ENCODE results near the gene SYNDIG1L.

Gene SYNDIG1L

DNA sequence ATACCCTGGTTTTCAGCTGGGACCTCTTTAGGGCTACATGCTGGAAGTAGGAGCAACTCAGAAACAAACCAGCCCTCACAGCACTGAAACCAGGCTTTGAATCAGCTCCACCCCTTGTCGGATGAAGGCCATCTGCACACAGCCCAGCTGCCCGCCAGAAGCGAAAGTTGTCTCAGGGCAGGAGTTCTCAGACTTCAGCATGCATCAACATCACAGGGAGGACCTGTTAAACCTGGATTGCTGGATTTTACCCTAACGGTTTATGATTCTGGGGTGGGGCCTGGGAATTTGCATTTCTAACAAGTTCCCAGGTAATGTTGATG lies 10.9 kb downstream of the SYNDIG1L start:
- TF ChIP-seq CTCF (IDR thresholded peaks at IDR 0.05; ENCODE audit: borderline replicate concordance, control extremely low read depth, extremely low read depth, insufficient read depth, missing control alignments) = no peak
- no peak for DNase-seq (ENCODE audit: low spot score)
- in situ Hi-C loops (cut with MboI; ENCODE audit: low sequenced_read_pairs, unreplicated experiment) = no loop called here

- no peak for DNase-seq (ENCODE audit: low spot score)
- TF ChIP-seq CTCF (IDR thresholded peaks at IDR 0.05; ENCODE audit: borderline replicate concordance, control extremely low read depth, extremely low read depth, insufficient read depth, missing control alignments) = no peak
- in situ Hi-C loops (cut with MboI; ENCODE audit: low sequenced_read_pairs, unreplicated experiment) = no loop called here
Measured at GRCh38 chr14:74414403-74415114, 11.5 kb downstream of the SYNDIG1L start.

DNA sequence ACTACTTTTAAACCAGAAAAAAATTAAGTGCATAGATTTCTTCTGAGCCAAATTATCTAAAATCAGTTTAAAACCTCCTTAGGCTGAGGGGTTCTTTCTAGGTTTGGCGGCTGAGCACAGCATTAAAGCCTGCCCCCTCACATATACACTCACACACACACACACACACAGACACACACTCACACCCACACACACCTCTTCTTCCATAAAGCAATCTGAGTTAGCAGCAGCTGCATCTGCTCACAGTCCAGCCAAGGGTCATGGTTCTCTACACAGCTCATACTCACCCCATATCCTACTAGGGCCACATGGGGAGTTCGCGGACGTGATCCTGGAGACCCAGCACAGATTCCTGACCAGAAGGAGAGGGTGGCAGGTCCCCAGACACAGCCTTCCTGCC lies 12.4 kb downstream of the SYNDIG1L start:
- no peak for TF ChIP-seq CTCF (IDR thresholded peaks at IDR 0.05; ENCODE audit: borderline replicate concordance, control extremely low read depth, extremely low read depth, insufficient read depth, missing control alignments)
- in situ Hi-C loops (cut with MboI; ENCODE audit: low sequenced_read_pairs, unreplicated experiment) = no loop called here

DNA sequence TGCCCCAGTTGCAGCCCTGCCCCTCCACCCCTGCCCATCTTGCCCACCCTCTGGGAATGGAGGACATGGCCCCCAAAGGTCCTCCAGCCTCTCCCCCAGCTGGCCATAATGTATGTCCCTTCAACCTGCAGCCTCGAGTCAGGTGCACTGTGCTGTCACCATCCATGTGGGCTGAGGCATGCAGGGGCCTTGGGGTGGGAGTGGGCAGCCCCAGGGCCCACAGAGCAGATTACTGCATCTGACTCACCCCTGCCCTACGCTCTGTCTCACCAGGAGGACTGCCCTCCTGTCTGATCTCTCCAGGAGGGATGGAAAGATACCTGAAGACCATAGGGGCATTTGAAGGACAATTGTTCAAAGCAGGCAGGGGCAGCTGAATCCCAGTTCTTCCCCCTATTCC lies 13.3 kb downstream of the SYNDIG1L start:
- no peak for DNase-seq (ENCODE audit: low spot score)
- in situ Hi-C loops (cut with MboI; ENCODE audit: low sequenced_read_pairs, unreplicated experiment) = no loop called here
- no peak for TF ChIP-seq CTCF (IDR thresholded peaks at IDR 0.05; ENCODE audit: borderline replicate concordance, control extremely low read depth, extremely low read depth, insufficient read depth, missing control alignments)

More for the DNA sequence above, 12.4 kb downstream of the SYNDIG1L start:
- DNase-seq (ENCODE audit: low spot score) = no peak

DNA sequence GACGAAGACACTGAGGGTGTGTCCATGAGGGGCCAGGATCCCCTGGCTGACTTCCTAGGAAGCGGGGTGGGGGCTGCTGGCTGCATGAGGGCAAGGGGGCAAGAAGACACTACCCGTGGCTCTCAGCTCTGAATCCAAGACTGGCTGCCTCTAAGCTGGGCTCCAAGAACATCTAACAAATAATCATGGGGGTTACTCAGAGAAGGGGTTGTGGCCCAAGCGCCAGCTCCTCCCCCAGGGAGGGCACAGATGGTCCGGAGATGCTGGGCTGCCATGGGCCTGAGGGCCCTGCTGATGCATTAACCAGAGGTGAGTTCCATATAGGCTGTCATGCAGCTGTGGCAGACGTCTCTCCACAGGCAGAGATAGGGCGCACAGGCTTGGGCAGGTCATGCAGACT lies 14.3 kb downstream of the SYNDIG1L start:
- no peak for DNase-seq (ENCODE audit: low spot score)
- in situ Hi-C loops (cut with MboI; ENCODE audit: low sequenced_read_pairs, unreplicated experiment) = no loop called here

GRCh38 chr14:74409441-74409840 lies 16.6 kb downstream of the SYNDIG1L start:
- TF ChIP-seq CTCF (IDR thresholded peaks at IDR 0.05; ENCODE audit: borderline replicate concordance, control extremely low read depth, extremely low read depth, insufficient read depth, missing control alignments) = no peak
- DNase-seq (ENCODE audit: low spot score) = no peak
- in situ Hi-C loops (cut with MboI; ENCODE audit: low sequenced_read_pairs, unreplicated experiment) = no loop called here

More for the DNA sequence above, 14.3 kb downstream of the SYNDIG1L start:
- TF ChIP-seq CTCF (IDR thresholded peaks at IDR 0.05; ENCODE audit: borderline replicate concordance, control extremely low read depth, extremely low read depth, insufficient read depth, missing control alignments) = no peak

All from GM13976 (cell line).